Fibroblast of gingiva (primary cell): Measurements from ENCODE around the gene ELMO1.
A peak's percentile ranks its signal among the peaks of the same experiment; 100 is the strongest.

Experiments used
- DNase-seq: peaks from one replicate; pipeline ENCODE4 v3.0.0-alpha.2; 2011; ENCODE audit warnings: low read depth

Gene ELMO1

DNA sequence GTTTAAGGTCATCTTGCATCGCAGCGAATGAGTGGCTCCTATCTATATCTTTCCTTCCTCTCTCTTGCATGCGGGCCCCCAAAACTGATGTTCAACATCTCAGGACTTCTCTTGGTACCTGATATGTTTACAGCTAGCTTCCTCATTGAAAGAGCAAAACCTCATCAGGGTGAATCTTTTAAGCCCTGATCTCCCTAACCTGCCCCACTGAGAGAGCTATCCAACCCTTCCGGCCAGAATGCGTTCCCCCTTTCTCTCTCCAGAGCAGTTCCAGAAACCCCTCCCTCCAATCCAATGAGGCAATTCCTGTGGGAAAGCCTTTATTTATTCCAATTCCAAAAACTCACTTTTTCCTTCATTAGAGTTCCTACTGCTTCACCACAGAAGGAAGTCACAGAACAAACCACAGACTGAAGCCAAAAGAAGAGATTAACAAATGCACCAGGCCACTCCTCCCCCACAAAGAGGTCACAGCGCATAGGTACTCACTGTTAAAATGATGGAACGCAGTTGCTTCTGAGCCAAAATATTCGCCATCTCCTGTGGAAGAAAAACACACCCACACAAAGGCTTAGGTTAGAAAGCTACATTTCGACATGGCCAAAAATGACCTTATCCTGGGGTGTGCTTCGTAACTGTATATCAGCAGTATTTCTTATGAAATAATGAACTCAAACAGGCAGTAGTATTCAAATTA lies 232.4 kb downstream of the ELMO1 start:
- DNase-seq, result no peak

DNA sequence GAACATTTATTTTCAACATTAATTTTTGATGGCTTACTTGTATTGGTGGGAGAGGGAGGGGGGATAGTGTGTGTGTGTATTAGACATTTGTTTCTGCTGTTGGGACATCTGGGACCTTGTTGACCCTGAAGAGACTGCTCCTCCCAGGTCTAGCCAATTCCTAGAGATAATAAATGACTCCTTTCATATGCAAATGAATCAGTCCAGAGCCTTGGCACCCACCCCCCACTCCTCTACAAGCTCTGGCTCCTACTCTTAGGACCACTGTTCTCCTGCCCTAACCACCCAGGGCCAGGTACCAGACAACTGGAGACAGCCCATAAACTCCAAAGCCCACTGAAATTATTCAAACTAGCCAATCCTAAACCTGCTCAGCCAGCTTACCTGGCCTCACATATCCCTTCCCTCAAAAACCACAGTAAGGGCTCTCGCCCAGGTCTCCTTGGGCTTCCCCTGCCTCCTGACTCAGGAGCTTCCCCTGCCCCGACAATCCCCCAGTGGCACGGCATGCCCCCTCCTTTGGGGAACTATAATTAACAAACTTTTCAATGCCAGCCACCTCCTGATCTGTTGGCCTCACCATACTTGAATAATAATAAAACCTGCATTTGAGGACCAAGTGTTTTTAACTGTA lies 233.3 kb downstream of the ELMO1 start:
- DNase-seq, result no peak

- no peak for DNase-seq
Observed at GRCh38 chr7:37212556-37212955, 236.1 kb downstream of the ELMO1 start.

- DNase-seq, result no peak
Observed at GRCh38 chr7:37212051-37212450, 236.6 kb downstream of the ELMO1 start.

- peak; percentile 93 for DNase-seq
Observed at GRCh38 chr7:37211097-37211880, 237.4 kb downstream of the ELMO1 start.

- DNase-seq, result no peak
Observed at GRCh38 chr7:37209195-37209594, 239.5 kb downstream of the ELMO1 start.

- DNase-seq, result peak; percentile 96
Observed at GRCh38 chr7:37208528-37208927, 240.1 kb downstream of the ELMO1 start.

GRCh38 chr7:37206192-37206591 lies 242.5 kb downstream of the ELMO1 start:
- DNase-seq, result no peak

DNA sequence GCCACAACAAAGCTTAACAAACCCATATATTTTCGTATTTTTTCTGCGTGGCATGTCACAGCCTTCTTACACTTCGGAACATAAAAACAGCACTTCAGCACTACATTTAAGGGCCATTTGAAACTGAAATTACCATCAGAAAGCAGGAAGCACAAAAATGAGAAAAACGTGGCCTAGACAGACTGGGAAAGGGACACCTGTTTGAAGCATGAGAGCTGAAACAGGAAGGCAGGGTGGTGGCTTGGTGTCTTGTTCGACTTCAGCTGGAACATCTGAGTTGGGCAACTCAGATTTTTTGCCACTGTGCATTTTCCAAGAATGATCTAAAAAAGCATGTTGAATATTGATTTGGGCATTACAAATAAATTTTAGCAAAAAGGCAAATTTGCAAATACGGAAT lies 243.2 kb downstream of the ELMO1 start:
- no peak for DNase-seq

DNA sequence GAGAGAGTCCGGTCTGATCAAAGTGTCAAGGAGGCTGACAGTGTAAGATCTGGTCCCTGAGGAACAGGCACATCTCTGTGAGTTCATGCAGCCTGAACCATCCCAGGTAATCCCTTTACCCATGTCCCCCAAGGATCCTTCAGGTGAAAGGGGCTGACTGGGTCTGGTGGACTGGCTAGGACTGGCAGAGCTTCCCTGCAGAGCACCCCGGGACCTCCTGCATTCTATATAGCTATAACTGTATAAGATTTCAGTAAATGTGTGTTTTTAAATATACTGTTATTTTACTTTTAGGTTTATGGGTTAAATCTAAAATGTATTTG lies 246.8 kb downstream of the ELMO1 start:
- DNase-seq, result no peak

- DNase-seq, result peak; percentile 74
Observed at GRCh38 chr7:37201003-37201875, 247.4 kb downstream of the ELMO1 start.

DNA sequence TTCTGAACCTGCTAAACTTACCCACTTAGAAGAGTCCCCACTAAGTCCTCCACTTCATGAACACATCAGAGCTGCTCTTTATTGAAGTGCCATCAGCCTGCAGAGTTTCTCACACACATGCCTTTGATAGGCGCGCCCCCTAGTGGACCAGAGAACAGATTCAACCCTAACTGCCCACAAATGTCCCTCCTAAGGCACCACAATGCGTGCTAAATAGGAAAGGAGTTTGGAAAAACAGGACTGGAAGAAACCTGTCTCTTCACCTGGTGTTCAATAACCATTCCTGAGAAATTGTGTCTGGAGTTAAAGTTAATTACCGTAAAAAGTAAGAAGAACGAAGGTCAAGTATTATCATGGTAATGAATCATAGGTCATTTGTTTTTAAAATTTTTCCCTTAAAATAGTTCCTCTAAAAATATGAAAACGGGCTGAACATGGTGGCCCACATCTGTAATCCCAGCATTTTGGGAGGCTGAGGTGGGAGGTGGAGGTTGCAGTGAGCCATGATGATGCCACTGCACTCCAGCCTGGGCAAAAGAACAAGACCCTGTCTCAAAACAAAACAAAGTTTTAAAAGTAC lies 249.7 kb downstream of the ELMO1 start:
- DNase-seq, result peak; percentile 59

DNA sequence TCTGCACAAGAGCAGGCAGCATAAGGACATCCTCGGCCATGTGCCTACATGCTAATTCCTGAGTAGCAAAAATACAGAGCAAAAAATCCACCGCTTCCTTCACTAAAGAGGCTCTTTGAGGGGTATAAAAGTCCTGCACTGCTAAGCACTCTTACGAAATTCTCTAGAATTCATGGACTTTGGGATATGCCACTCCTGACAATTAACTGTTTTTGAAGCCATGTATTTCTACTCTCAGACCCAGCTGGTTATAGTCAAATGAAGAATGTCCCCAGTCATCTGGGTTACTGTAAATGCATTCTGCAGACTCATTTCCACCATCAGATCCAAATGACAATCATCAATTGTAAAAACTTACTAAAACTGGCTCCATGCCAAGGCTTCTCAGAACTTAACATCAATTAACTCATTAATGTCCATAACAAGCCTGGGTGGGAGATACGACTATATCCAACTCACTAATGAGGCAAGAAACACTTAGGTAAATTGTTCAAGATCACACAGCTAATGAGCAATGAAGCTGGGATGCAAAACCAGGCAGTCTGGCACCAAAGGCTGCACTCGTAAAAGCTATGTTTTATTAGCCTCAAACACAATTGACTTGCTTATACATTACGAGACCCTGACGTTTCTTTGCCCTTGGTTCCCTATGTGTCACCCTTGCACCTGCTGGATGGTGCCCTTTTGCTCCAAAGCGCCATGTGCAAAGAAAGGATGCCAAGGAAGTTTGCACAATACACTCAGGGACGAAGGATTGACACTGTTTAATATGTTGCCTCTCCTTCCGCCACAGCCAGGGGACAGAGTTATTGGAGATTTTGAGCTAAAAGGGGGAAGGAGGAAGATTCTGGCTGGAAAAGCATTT lies 250.4 kb downstream of the ELMO1 start:
- DNase-seq, result no peak

DNA sequence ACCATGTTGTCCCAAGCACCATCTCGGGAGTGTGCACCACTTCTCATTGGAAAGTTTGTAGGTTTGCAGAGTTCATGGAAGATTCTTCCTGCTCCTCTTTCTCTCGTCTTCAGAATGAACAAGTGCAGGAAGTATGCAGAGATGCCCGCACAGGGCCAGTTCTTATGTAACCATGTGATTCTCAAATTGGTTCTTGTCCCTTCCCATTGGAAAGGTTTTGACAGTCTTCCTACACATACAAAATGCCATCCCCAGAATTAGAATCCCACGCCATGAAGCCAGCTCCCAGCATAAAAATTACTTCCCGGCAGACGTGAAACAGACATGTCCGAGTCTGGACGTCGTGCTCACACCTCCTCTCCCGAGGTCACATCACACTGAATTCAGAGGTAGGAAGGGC lies 251.6 kb downstream of the ELMO1 start:
- no peak for DNase-seq

- DNase-seq, result no peak
Observed at GRCh38 chr7:37196676-37197075, 252.0 kb downstream of the ELMO1 start.

DNA sequence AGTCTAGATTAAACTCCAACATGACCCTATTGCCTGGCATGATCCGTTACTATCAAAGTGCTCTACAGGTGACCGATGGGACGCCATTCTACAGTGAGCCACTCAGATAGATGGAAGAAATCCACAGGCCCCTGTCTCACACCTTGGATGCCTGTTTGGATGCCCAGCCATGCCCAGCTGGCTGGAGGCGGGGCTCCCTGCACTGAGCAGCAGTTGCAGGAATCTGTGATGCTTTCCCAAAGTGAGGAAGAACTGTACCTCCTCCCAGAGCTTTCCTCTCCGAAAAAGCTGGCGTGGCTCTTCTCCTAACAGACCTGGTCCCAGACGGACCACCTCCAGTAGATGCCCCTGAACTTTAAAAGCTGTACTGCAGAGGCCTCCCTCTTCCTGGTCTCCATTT lies 253.3 kb downstream of the ELMO1 start:
- DNase-seq, result no peak

DNA sequence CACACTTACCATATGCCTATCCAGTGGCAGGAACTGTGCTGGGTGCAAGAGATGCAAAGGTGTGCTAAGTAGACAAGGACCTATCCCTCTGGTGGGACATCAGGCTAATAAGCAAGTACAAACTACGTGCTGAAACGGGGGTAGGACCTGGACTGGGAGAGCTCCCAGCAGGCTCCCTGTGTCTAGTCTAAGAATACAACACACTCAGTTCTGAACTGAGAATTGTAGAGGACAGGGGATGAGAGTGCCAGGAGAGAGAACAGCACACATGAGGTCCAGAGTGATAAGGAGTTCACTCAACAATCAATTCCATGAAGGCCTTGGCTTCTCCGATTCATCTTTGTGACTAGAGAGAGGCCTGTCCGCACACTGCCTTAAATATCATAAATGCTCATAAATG lies 253.7 kb downstream of the ELMO1 start:
- DNase-seq, result no peak

GRCh38 chr7:37193775-37194135 lies 254.9 kb downstream of the ELMO1 start:
- DNase-seq, result no peak

GRCh38 chr7:37193087-37193774 lies 255.4 kb downstream of the ELMO1 start:
- no peak for DNase-seq

- no peak for DNase-seq
Observed at GRCh38 chr7:37191797-37192196, 256.9 kb downstream of the ELMO1 start.

- DNase-seq, result no peak
Observed at GRCh38 chr7:37187179-37187578, 261.5 kb downstream of the ELMO1 start.
